CD4-positive, alpha-beta memory T cell (primary cell): ENCODE results near the gene SUGCT. TPM values are rescaled to one million over a fixed set of nuclear protein-coding genes. Genes with fewer than 3 reads are reported as not detected.

ENCODE experiments used
- polyA plus RNA-seq, 2 donors: library from polyadenylated mRNA; unstranded; fragments of 300-500 nt; fragmentation: Illumina TruSeq; gene quantifications; one replicate each; pipeline ENCODE4 v1.2.3, GENCODE V29; 2021
- total RNA-seq, 2 experiments: library from RNA; stranded (reverse); gene quantifications; one replicate each; pipeline ENCODE4 v1.2.3, GENCODE V29; 2021

The SUGCT gene
- total and polyA plus RNA-seq, 4 experiments from 2014 or later, result 0.41 to 4.4 (median 1.2) TPM

Other genes starting within 250 kb of the SUGCT start
- gene CDK13, start 184.7 kb upstream of the SUGCT start, total RNA-seq, result 100 to 1,000 TPM in 1 of 2 experiments, 10 to 100 TPM in 1; 95.0 to 101 TPM
- gene CDK13, start 184.7 kb upstream of the SUGCT start, polyA plus RNA-seq, result 10 to 100 TPM; 19.5 to 47.6 TPM
- gene MPLKIP, start 383 bp upstream of the SUGCT start, total RNA-seq, result 10 to 100 TPM; 34.3 to 34.8 TPM
- gene MPLKIP, start 383 bp upstream of the SUGCT start, polyA plus RNA-seq, result 10 to 100 TPM; 60.7 to 92.3 TPM